ENCODE results near the gene TRMT2A.

Gene TRMT2A

GRCh38 chr22:20095521-20095920 is 21.5 kb downstream of the TRMT2A start:
- no peak overlapping the region for H3K4me3 ChIP-seq (ENCODE audit: low read length in 2 of 2)
- H3K14ac ChIP-seq (ENCODE audit: low read length) = no peak overlapping the region
- no peak overlapping the region for H2AK5ac ChIP-seq (ENCODE audit: low read depth, low read length)
- no peak overlapping the region for H3K9ac ChIP-seq (ENCODE audit: low read depth, low read length, poor library complexity)
- H3K79me1 ChIP-seq (ENCODE audit: low read depth, low read length) = peaks cover 14% of the 10 kb centered on the region
- no peaks in the 10 kb centered on the region for H3K27me3 ChIP-seq (ENCODE audit: control insufficient read depth in 3 of 3, insufficient read depth in 3 of 3, low read depth in 1 of 3, low read length in 3 of 3)
- no peak overlapping the region for H2BK15ac ChIP-seq (ENCODE audit: low read length)
- no peak overlapping the region for H3K4ac ChIP-seq (ENCODE audit: low read length)
- no peak overlapping the region for H3K18ac ChIP-seq (ENCODE audit: low read length)
- H3K9me3 ChIP-seq (replicated peaks in 1 of 2; ENCODE audit: control insufficient read depth in 2 of 2, insufficient read depth in 1 of 2, low read depth in 1 of 2, low read length in 2 of 2) = peaks cover 1 to 12% of the 10 kb centered on the region in 2 donors
- no peak overlapping the region for H2BK5ac ChIP-seq (ENCODE audit: low read length)
- no peak overlapping the region for H3K4me2 ChIP-seq (ENCODE audit: insufficient read depth, low read length, poor library complexity, severe bottlenecking)
- no peak overlapping the region for H2BK12ac ChIP-seq (ENCODE audit: low read length)
- H3K4me1 ChIP-seq (ENCODE audit: control insufficient read depth in 2 of 2, insufficient read depth in 1 of 2, low read depth in 1 of 2, low read length in 2 of 2) = no peaks in the 10 kb centered on the region
- no peak overlapping the region for H3K23ac ChIP-seq (ENCODE audit: low read depth, low read length, poor library complexity)
- no peak overlapping the region for H3K27ac ChIP-seq (replicated peaks; ENCODE audit: low read length)
- H2AFZ ChIP-seq (ENCODE audit: low read length) = no peak overlapping the region
- H4K91ac ChIP-seq (ENCODE audit: low read depth, low read length, poor library complexity) = no peak overlapping the region
- no peak overlapping the region for H2BK120ac ChIP-seq (ENCODE audit: low read depth, low read length)
- no peak for DNase-seq (ENCODE audit: low spot score)
- no peak overlapping the region for H4K8ac ChIP-seq (ENCODE audit: low read depth, low read length)
- H3K36me3 ChIP-seq (replicated peaks in 1 of 2; ENCODE audit: control insufficient read depth in 2 of 2, insufficient read depth in 2 of 2, low read length in 2 of 2) = peaks cover 76 to 100% of the 10 kb centered on the region in 2 donors
- no CpG with 5 or more reads among the region's 4 CpGs for WGBS, 2 donors (ENCODE audit: extremely low coverage in 2 of 2, insufficient read length in 2 of 2, insufficient replicate concordance in 1 of 2)

DNA sequence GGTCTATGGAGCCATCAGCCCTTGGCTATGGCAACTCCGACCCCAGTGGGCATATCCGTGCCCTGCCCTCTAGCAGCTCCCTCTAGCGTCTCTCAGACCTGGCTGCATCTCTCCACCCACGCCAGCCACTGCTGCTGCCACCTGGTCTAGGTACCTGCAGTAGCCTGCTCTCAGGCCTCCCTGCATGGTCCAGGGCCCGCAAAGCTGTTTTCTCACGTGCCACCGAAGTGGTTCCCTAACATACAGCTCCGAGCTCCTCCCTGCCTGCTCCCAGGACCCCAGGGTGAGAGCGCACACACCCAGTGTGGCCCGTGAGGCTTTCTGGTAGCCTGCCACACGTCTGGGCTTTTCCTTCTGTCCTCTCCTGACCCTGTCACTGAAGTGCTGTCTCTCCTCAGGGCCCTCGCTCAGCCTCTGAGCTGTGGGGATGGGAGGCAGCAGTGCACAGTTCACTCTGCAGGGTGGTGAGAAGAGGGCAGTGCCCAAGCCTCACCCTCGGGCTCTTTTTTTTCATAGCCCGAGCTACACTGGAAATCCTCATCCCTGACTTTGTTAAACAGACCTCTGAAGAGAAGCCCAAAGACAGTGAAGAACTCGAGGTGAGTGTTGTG is 22.7 kb downstream of the TRMT2A start:
- Histone ChIP-seq H2BK5ac (ENCODE audit: low read length) (no peak overlapping the region), H2BK12ac (ENCODE audit: low read length) (no peak overlapping the region), H2BK15ac (ENCODE audit: low read length) (no peak overlapping the region), H3K9me3 (replicated peaks in 1 of 2; ENCODE audit: control insufficient read depth in 2 of 2, insufficient read depth in 1 of 2, low read depth in 1 of 2, low read length in 2 of 2) (peaks cover 1 to 12% of the 10 kb centered on the region in 2 donors), H4K8ac (ENCODE audit: low read depth, low read length) (no peak overlapping the region), H4K91ac (ENCODE audit: low read depth, low read length, poor library complexity) (no peak overlapping the region), H2BK120ac (ENCODE audit: low read depth, low read length) (no peak overlapping the region), H3K27me3 (ENCODE audit: control insufficient read depth in 3 of 3, insufficient read depth in 3 of 3, low read depth in 1 of 3, low read length in 3 of 3) (no peaks in the 10 kb centered on the region), H3K23ac (ENCODE audit: low read depth, low read length, poor library complexity) (peak overlapping the region; percentile 89), H3K18ac (ENCODE audit: low read length) (no peak overlapping the region), H3K14ac (ENCODE audit: low read length) (no peak overlapping the region), H2AFZ (ENCODE audit: low read length) (no peak overlapping the region), H3K4ac (ENCODE audit: low read length) (no peak overlapping the region), H3K4me1 (ENCODE audit: control insufficient read depth in 2 of 2, insufficient read depth in 1 of 2, low read depth in 1 of 2, low read length in 2 of 2) (no peaks in the 10 kb centered on the region), H3K9ac (ENCODE audit: low read depth, low read length, poor library complexity) (no peak overlapping the region), H3K4me3 (ENCODE audit: low read length in 2 of 2) (no peak overlapping the region), H3K4me2 (ENCODE audit: insufficient read depth, low read length, poor library complexity, severe bottlenecking) (no peak overlapping the region), H3K27ac (replicated peaks; ENCODE audit: low read length) (no peak overlapping the region), H2AK5ac (ENCODE audit: low read depth, low read length) (no peak overlapping the region), H3K36me3 (replicated peaks in 1 of 2; ENCODE audit: control insufficient read depth in 2 of 2, insufficient read depth in 2 of 2, low read length in 2 of 2) (peaks cover 78 to 100% of the 10 kb centered on the region in 2 donors), H3K79me1 (ENCODE audit: low read depth, low read length) (peaks cover 20% of the 10 kb centered on the region)
- no CpG with 5 or more reads among the region's 15 CpGs for WGBS, 2 donors (ENCODE audit: extremely low coverage in 2 of 2, insufficient read length in 2 of 2, insufficient replicate concordance in 1 of 2)
- no peak for DNase-seq (ENCODE audit: low spot score)

GRCh38 chr22:20093418-20094196 is 23.4 kb downstream of the TRMT2A start:
- H2AK5ac ChIP-seq (ENCODE audit: low read depth, low read length) = no peak overlapping the region
- H3K23ac ChIP-seq (ENCODE audit: low read depth, low read length, poor library complexity) = peak overlapping the region; percentile 89
- H3K36me3 ChIP-seq (replicated peaks in 1 of 2; ENCODE audit: control insufficient read depth in 2 of 2, insufficient read depth in 2 of 2, low read length in 2 of 2) = peaks cover 76 to 100% of the 10 kb centered on the region in 2 donors
- peaks cover 1 to 12% of the 10 kb centered on the region in 2 donors for H3K9me3 ChIP-seq (replicated peaks in 1 of 2; ENCODE audit: control insufficient read depth in 2 of 2, insufficient read depth in 1 of 2, low read depth in 1 of 2, low read length in 2 of 2)
- no peak overlapping the region for H2AFZ ChIP-seq (ENCODE audit: low read length)
- H2BK120ac ChIP-seq (ENCODE audit: low read depth, low read length) = no peak overlapping the region
- no peak for DNase-seq (ENCODE audit: low spot score)
- H3K14ac ChIP-seq (ENCODE audit: low read length) = no peak overlapping the region
- H3K4me1 ChIP-seq (ENCODE audit: control insufficient read depth in 2 of 2, insufficient read depth in 1 of 2, low read depth in 1 of 2, low read length in 2 of 2) = no peaks in the 10 kb centered on the region
- no peak overlapping the region for H2BK5ac ChIP-seq (ENCODE audit: low read length)
- H3K9ac ChIP-seq (ENCODE audit: low read depth, low read length, poor library complexity) = peak overlapping the region; percentile 12
- no peak overlapping the region for H2BK12ac ChIP-seq (ENCODE audit: low read length)
- H4K91ac ChIP-seq (ENCODE audit: low read depth, low read length, poor library complexity) = no peak overlapping the region
- H3K4me2 ChIP-seq (ENCODE audit: insufficient read depth, low read length, poor library complexity, severe bottlenecking) = no peak overlapping the region
- peaks cover 22% of the 10 kb centered on the region for H3K79me1 ChIP-seq (ENCODE audit: low read depth, low read length)
- no peak overlapping the region for H4K8ac ChIP-seq (ENCODE audit: low read depth, low read length)
- no peak overlapping the region for H3K18ac ChIP-seq (ENCODE audit: low read length)
- H3K4me3 ChIP-seq (ENCODE audit: low read length in 2 of 2) = peak overlapping the region in 1 of 2 donors; percentile 61
- H3K27ac ChIP-seq (replicated peaks; ENCODE audit: low read length) = no peak overlapping the region
- no peaks in the 10 kb centered on the region for H3K27me3 ChIP-seq (ENCODE audit: control insufficient read depth in 3 of 3, insufficient read depth in 3 of 3, low read depth in 1 of 3, low read length in 3 of 3)
- H3K4ac ChIP-seq (ENCODE audit: low read length) = no peak overlapping the region
- no CpG with 5 or more reads among the region's 13 CpGs for WGBS, 2 donors (ENCODE audit: extremely low coverage in 2 of 2, insufficient read length in 2 of 2, insufficient replicate concordance in 1 of 2)
- H2BK15ac ChIP-seq (ENCODE audit: low read length) = no peak overlapping the region

DNA sequence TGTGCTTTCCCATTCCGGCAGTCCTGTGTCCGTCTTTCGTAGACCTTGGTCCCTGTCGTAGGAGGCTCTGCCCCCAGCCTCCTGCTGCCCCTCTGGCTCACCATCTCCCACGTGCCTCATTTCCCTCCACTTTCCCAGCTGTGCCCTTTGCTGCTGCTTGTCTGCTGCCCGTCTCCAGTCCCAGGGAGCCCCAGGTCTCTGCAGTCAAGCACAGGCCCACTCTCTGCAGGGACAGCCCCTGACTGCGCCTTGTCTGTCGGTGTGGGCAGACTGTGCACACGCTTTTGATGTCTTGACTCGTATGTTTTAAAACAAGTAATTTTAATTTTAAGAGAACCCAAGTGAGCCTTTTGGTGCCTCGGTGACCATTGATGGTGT is 24.6 kb downstream of the TRMT2A start:
- H2BK15ac ChIP-seq (ENCODE audit: low read length) = no peak overlapping the region
- H4K91ac ChIP-seq (ENCODE audit: low read depth, low read length, poor library complexity) = no peak overlapping the region
- H2AK5ac ChIP-seq (ENCODE audit: low read depth, low read length) = no peak overlapping the region
- H3K27me3 ChIP-seq (ENCODE audit: control insufficient read depth in 3 of 3, insufficient read depth in 3 of 3, low read depth in 1 of 3, low read length in 3 of 3) = no peaks in the 10 kb centered on the region
- peaks cover 1 to 12% of the 10 kb centered on the region in 2 donors for H3K9me3 ChIP-seq (replicated peaks in 1 of 2; ENCODE audit: control insufficient read depth in 2 of 2, insufficient read depth in 1 of 2, low read depth in 1 of 2, low read length in 2 of 2)
- no peak overlapping the region for H3K23ac ChIP-seq (ENCODE audit: low read depth, low read length, poor library complexity)
- no peak overlapping the region for H2BK12ac ChIP-seq (ENCODE audit: low read length)
- H3K79me1 ChIP-seq (ENCODE audit: low read depth, low read length) = peaks cover 28% of the 10 kb centered on the region
- no peak overlapping the region for H2BK5ac ChIP-seq (ENCODE audit: low read length)
- peaks cover 84 to 100% of the 10 kb centered on the region in 2 donors for H3K36me3 ChIP-seq (replicated peaks in 1 of 2; ENCODE audit: control insufficient read depth in 2 of 2, insufficient read depth in 2 of 2, low read length in 2 of 2)
- H3K4ac ChIP-seq (ENCODE audit: low read length) = no peak overlapping the region
- H2AFZ ChIP-seq (ENCODE audit: low read length) = no peak overlapping the region
- no peak overlapping the region for H2BK120ac ChIP-seq (ENCODE audit: low read depth, low read length)
- DNase-seq (ENCODE audit: low spot score) = no peak
- no peak overlapping the region for H3K14ac ChIP-seq (ENCODE audit: low read length)
- H3K4me3 ChIP-seq (ENCODE audit: low read length in 2 of 2) = no peak overlapping the region
- no peak overlapping the region for H3K27ac ChIP-seq (replicated peaks; ENCODE audit: low read length)
- H3K18ac ChIP-seq (ENCODE audit: low read length) = no peak overlapping the region
- peak overlapping the region; percentile 72 for H3K9ac ChIP-seq (ENCODE audit: low read depth, low read length, poor library complexity)
- no peaks in the 10 kb centered on the region for H3K4me1 ChIP-seq (ENCODE audit: control insufficient read depth in 2 of 2, insufficient read depth in 1 of 2, low read depth in 1 of 2, low read length in 2 of 2)
- H3K4me2 ChIP-seq (ENCODE audit: insufficient read depth, low read length, poor library complexity, severe bottlenecking) = no peak overlapping the region
- no peak overlapping the region for H4K8ac ChIP-seq (ENCODE audit: low read depth, low read length)
- WGBS, 2 donors (ENCODE audit: extremely low coverage in 2 of 2, insufficient read length in 2 of 2, insufficient replicate concordance in 1 of 2) = no CpG with 5 or more reads among the region's 11 CpGs
